GM12873 (cell line): Measurements from ENCODE around the gene NR4A1.

Experiments used
- TF ChIP-seq, protein P1 (sequence below): IDR thresholded peaks from 2 replicates; pipeline ENCODE4 v1.5.1; 2012; ENCODE audit warnings: low read depth, mild to moderate bottlenecking, moderate library complexity, low read length, control low read depth; ENCODE audit not compliant: insufficient read depth; ENCODE audit errors: missing control alignments

The NR4A1 gene

GRCh38 chr12:52038447-52038846, 12.8 kb upstream of the NR4A1 start:
- TF ChIP-seq, protein P1, sequence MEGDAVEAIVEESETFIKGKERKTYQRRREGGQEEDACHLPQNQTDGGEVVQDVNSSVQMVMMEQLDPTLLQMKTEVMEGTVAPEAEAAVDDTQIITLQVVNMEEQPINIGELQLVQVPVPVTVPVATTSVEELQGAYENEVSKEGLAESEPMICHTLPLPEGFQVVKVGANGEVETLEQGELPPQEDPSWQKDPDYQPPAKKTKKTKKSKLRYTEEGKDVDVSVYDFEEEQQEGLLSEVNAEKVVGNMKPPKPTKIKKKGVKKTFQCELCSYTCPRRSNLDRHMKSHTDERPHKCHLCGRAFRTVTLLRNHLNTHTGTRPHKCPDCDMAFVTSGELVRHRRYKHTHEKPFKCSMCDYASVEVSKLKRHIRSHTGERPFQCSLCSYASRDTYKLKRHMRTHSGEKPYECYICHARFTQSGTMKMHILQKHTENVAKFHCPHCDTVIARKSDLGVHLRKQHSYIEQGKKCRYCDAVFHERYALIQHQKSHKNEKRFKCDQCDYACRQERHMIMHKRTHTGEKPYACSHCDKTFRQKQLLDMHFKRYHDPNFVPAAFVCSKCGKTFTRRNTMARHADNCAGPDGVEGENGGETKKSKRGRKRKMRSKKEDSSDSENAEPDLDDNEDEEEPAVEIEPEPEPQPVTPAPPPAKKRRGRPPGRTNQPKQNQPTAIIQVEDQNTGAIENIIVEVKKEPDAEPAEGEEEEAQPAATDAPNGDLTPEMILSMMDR = no peak

GRCh38 chr12:52041035-52041434, 10.2 kb upstream of the NR4A1 start:
- TF ChIP-seq, protein P1 = no peak

DNA sequence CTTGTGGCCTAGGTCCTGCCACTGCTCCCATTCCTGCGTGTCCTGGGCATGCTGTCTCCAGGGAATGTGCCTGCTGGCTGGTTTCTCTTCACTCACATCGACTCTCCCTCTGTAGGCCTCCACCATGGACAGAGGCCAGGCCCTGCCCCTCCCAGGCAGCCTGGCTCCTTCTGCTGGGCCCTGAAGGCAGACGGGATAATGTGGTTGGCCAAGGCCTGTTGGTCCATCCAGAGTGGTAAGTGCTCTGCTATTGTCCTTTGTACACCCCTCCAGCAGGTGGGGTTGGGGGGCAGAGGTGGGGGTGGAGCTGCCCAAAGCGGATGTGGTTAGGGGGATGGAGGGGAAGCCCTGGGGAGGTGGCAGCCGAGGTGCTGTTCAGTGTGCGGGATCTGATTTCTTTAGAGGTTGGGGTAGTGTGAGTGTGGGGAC, 9.5 kb upstream of the NR4A1 start:
- TF ChIP-seq, protein P1 = peak; percentile 16

GRCh38 chr12:52042706-52043385, 8.4 kb upstream of the NR4A1 start:
- TF ChIP-seq, protein P1 = no peak

GRCh38 chr12:52043386-52044212, 7.6 kb upstream of the NR4A1 start:
- TF ChIP-seq, protein P1 = no peak

DNA sequence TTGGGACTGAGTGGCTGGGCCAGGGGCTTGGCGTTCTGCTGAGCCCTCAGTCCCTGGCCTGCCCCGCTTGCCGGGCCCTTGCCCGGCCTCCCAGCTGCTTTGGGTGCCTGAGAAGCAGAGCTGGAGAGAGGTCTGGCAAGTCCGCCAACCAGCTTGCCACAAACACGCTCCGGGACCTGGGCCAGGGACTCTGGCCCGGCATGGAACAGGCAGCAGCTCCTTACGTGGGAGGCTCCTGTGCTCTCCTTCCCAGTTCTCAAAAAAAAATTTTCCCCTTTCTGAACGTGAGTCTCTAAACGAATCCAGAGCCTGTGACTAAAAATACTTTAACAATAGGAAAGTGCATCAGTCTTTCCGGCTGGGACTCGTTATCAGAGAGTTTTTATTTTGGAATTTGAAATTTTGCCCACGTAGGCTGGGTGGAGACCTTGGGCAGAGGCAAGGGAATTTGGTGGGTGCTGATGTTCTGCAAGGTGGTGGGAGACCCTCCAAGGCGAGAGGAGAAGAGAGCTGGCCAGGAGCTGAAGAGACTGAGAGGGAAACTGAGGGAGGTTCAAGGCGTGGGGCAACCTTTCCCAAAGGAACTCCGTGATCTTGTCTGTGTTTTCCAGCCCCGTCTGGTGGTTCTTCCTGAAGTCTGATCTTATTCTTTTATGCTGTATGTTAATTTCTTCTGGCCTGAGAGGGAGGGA, 6.8 kb upstream of the NR4A1 start:
- TF ChIP-seq, protein P1 = no peak

GRCh38 chr12:52045794-52046199, 5.4 kb upstream of the NR4A1 start:
- TF ChIP-seq, protein P1 = no peak
